Aorta (tissue), 5 donors: Measurements from ENCODE around the gene PGA5. TPM values are rescaled to one million over a fixed set of nuclear protein-coding genes. Genes with fewer than 3 reads are reported as not detected.
"Not testable (repeated sequence)": the region's sequence is repeated elsewhere in the genome, so short reads cannot be mapped to it uniquely, and the experiment has no call there.

Source experiments
- ATAC-seq: fragments of 200-7000 bp; cut with Tn5 transposase; one replicate; pipeline ENCODE4 v1.9.1; 2022; ENCODE audit warnings: moderate library complexity; ENCODE audit not compliant: low FRiP score
- DNase-seq, 2 donors: peaks; one replicate each; pipeline ENCODE4 v3.0.0-alpha.2; 2020
- H3K27ac ChIP-seq, 2 donors: one replicate each; pipeline ENCODE4 v1.5.1; 2013; ENCODE audit warnings: low read length in 2 of 2, mild to moderate bottlenecking in 2 of 2, moderate library complexity in 2 of 2, control low read depth in 1 of 2, inconsistent platforms in 1 of 2, low read depth in 1 of 2
- H3K27me3 ChIP-seq, 2 donors: one replicate each; pipeline ENCODE4 v1.6.1; 2013; ENCODE audit warnings: control low read depth in 1 of 2, low read length in 1 of 2, mild to moderate bottlenecking in 1 of 2, moderate library complexity in 1 of 2; ENCODE audit not compliant: insufficient read depth in 2 of 2, control insufficient read depth in 1 of 2
- H3K36me3 ChIP-seq, 2 donors: one replicate each; pipeline ENCODE4 v1.6.1; 2013; ENCODE audit warnings: control low read depth in 1 of 2, low read length in 1 of 2, mild to moderate bottlenecking in 1 of 2; ENCODE audit not compliant: insufficient read depth in 2 of 2, control insufficient read depth in 1 of 2
- H3K4me1 ChIP-seq, 2 donors: one replicate each; pipeline ENCODE4 v1.6.1; 2013; ENCODE audit warnings: low read length in 2 of 2, control low read depth in 1 of 2, mild to moderate bottlenecking in 1 of 2, moderate library complexity in 1 of 2; ENCODE audit not compliant: insufficient read depth in 2 of 2, control insufficient read depth in 1 of 2
- H3K4me3 ChIP-seq, 2 donors: one replicate each; pipeline ENCODE4 v1.5.1; 2013; ENCODE audit warnings: low read length in 2 of 2, control low read depth in 1 of 2, mild to moderate bottlenecking in 1 of 2
- H3K9me3 ChIP-seq: one replicate; pipeline ENCODE4 v1.6.1; 2013; ENCODE audit warnings: mild to moderate bottlenecking, low read length; ENCODE audit not compliant: control insufficient read depth
- WGBS, 2 donors: extraction: QIAGEN DNeasy Blood & Tissue Kit; methylation state at CpG; one replicate each; pipeline ENCODE4 v1.1.7; 2013; 5-methylcytosine and 5-hydroxymethylcytosine counted together
- intact Hi-C, 2 donors: fragments of 100-400 bp; cut with DNase I; formaldehyde crosslinking; loops; one replicate each; pipeline versions ENCODE4 v1.14.2 to v1.15.0; 2022
- polyA plus RNA-seq, 2 donors: library from polyadenylated mRNA; stranded (reverse); fragments of 200-250 nt; gene quantifications; one replicate each; pipeline ENCODE4 v1.2.3, GENCODE V29; 2013
- total RNA-seq, 2 donors: library from RNA; stranded (reverse); fragmentation: NEBNext Ultra II Directional; extraction: Animal tissue kit (Norgen Biotek cat#: 25700); gene quantifications; one replicate each; pipeline ENCODE4 v1.2.1, GENCODE V29; 2021
- donor health status: healthy with polysubstance abuse.
- donor health status: Bipolar disorder and iron deficiency.
- donor health status: DM: no; HTN: no; CAD: no.
- donor health status: DM: no; HTN: no; CAD: no.
- donor health status: DM: yes; HTN: yes; CAD: no.

The PGA5 gene
- total and polyA plus RNA-seq, 4 donors, result 0.10 to 1.0 TPM; not detected in 2

- no CpG with 5 or more reads among the region's 4 CpGs for WGBS, 2 donors
- H3K4me1 ChIP-seq, H3K9me3 ChIP-seq, ATAC-seq, H3K27me3 ChIP-seq, intact Hi-C loops, H3K36me3 ChIP-seq, H3K27ac ChIP-seq, DNase-seq, H3K4me3 ChIP-seq: not testable (repeated sequence)
Observed at GRCh38 chr11:61237130-61237529, 3.8 kb upstream of the PGA5 start.

GRCh38 chr11:61240288-61240687 is 687 bp upstream of the PGA5 start:
- peak; percentile 3 to 62 for DNase-seq
- H3K36me3 ChIP-seq, H3K27ac ChIP-seq, ATAC-seq, H3K4me3 ChIP-seq, H3K9me3 ChIP-seq, H3K4me1 ChIP-seq, H3K27me3 ChIP-seq, intact Hi-C loops: not testable (repeated sequence)
- 67 to 70% methylated on average over 7 to 8 of the region's 8 CpGs for WGBS, 2 donors

- H3K9me3 ChIP-seq, H3K27me3 ChIP-seq, H3K36me3 ChIP-seq, ATAC-seq, H3K4me1 ChIP-seq, intact Hi-C loops, DNase-seq, H3K4me3 ChIP-seq, H3K27ac ChIP-seq: not testable (repeated sequence)
- WGBS, 2 donors, result no CpG with 5 or more reads among the region's 5 CpGs
Observed at GRCh38 chr11:61241526-61241925, 551 bp downstream of the PGA5 start.

- WGBS, 2 donors, result no CpG with 5 or more reads among the region's 10 CpGs
- H3K27me3 ChIP-seq, H3K4me1 ChIP-seq, H3K9me3 ChIP-seq, intact Hi-C loops, H3K36me3 ChIP-seq, H3K27ac ChIP-seq, H3K4me3 ChIP-seq, DNase-seq, ATAC-seq: not testable (repeated sequence)
Observed at GRCh38 chr11:61245284-61245964, 4.4 kb downstream of the PGA5 start.

- DNase-seq, result peak in 1 of 2 donors; percentile 38
- WGBS, 2 donors, result 90 to 91% methylated on average over 9 of the region's 9 CpGs
- H3K4me1 ChIP-seq, H3K27me3 ChIP-seq, ATAC-seq, H3K9me3 ChIP-seq, H3K36me3 ChIP-seq, H3K27ac ChIP-seq, H3K4me3 ChIP-seq, intact Hi-C loops: not testable (repeated sequence)
Observed at GRCh38 chr11:61248071-61248470, 7.1 kb downstream of the PGA5 start.

GRCh38 chr11:61249201-61249600 is 8.2 kb downstream of the PGA5 start:
- H3K36me3 ChIP-seq, H3K4me3 ChIP-seq, H3K27me3 ChIP-seq, H3K4me1 ChIP-seq, H3K9me3 ChIP-seq, H3K27ac ChIP-seq, ATAC-seq, intact Hi-C loops: not testable (repeated sequence)
- DNase-seq, result peak in 1 of 2 donors; percentile 17
- WGBS, 2 donors, result 26 to 30% methylated on average over 8 of the region's 8 CpGs

GRCh38 chr11:61250796-61251765 is 10.1 kb downstream of the PGA5 start:
- H3K9me3 ChIP-seq, H3K4me1 ChIP-seq, H3K27me3 ChIP-seq, intact Hi-C loops, H3K4me3 ChIP-seq, H3K36me3 ChIP-seq, ATAC-seq, H3K27ac ChIP-seq: not testable (repeated sequence)
- 55 to 63% methylated on average over 20 of the region's 20 CpGs for WGBS, 2 donors
- DNase-seq, result peak in 1 of 2 donors; percentile 14

GRCh38 chr11:61252332-61252731 is 11.4 kb downstream of the PGA5 start:
- ATAC-seq, H3K27me3 ChIP-seq, H3K9me3 ChIP-seq, H3K4me3 ChIP-seq, DNase-seq, H3K4me1 ChIP-seq, H3K36me3 ChIP-seq, intact Hi-C loops, H3K27ac ChIP-seq: not testable (repeated sequence)
- WGBS, 2 donors, result 38 to 47% methylated on average over 1 of the region's 1 CpG
